ENCODE results near the gene MYO1E.
A peak's percentile ranks its signal among the peaks of the same experiment; 100 is the strongest.
"Not testable (repeated sequence)": the region's sequence is repeated elsewhere in the genome, so short reads cannot be mapped to it uniquely, and the experiment has no call there.

MYO1E gene

DNA sequence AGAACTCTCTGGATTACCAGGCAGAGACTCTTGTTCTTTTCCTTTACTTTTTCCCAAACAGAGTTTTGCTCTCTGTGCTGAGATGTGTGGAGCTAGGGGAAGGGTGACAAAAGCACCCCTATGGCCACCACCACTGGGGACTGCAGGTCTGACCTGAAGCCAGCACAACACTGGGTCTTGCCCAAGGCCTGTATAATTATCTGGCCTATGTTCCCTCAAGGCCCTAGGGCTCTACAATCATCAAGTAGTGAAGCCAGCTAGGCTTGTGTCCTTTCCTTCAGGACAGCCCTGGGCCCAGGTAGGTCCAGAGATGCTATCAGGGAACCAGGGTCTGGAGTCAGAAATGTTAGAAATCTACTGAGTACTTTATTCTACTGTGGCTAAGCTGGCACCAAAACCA is 28.4 kb downstream of the MYO1E start:
- DNase-seq (ENCODE audit: extremely low read depth, insufficient read length): no peak
- Histone ChIP-seq H3K27me3 (replicated peaks; ENCODE audit: control insufficient read depth, insufficient read depth, low read length) (no peaks in the 10 kb centered on the region), H3K4me3 (replicated peaks; ENCODE audit: low read depth, low read length) (no peak overlapping the region), H3K36me3 (ENCODE audit: control insufficient read depth, insufficient read depth, low read length) (no peaks in the 10 kb centered on the region; the same call in none of the 2 replicates)
- TF ChIP-seq CTCF (IDR thresholded peaks at IDR 0.05; ENCODE audit: insufficient read depth, low read length, poor library complexity, severe bottlenecking): no peak

GRCh38 chr15:59340325-59340724 is 32.3 kb downstream of the MYO1E start:
- no peak overlapping the region for H3K4me3 ChIP-seq (replicated peaks; ENCODE audit: low read depth, low read length)
- no peak for DNase-seq (ENCODE audit: extremely low read depth, insufficient read length)
- no peaks in the 10 kb centered on the region for H3K27me3 ChIP-seq (replicated peaks; ENCODE audit: control insufficient read depth, insufficient read depth, low read length)
- H3K36me3 ChIP-seq (ENCODE audit: control insufficient read depth, insufficient read depth, low read length): no peaks in the 10 kb centered on the region; the same call in 1 of the 2 replicates
- no peak for TF ChIP-seq CTCF (IDR thresholded peaks at IDR 0.05; ENCODE audit: insufficient read depth, low read length, poor library complexity, severe bottlenecking)

GRCh38 chr15:59339252-59339672 is 33.4 kb downstream of the MYO1E start:
- no peaks in the 10 kb centered on the region; the same call in 1 of the 2 replicates for H3K36me3 ChIP-seq (ENCODE audit: control insufficient read depth, insufficient read depth, low read length)
- DNase-seq (ENCODE audit: extremely low read depth, insufficient read length): no peak
- no peaks in the 10 kb centered on the region for H3K27me3 ChIP-seq (replicated peaks; ENCODE audit: control insufficient read depth, insufficient read depth, low read length)
- TF ChIP-seq CTCF (IDR thresholded peaks at IDR 0.05; ENCODE audit: insufficient read depth, low read length, poor library complexity, severe bottlenecking): no peak
- no peak overlapping the region for H3K4me3 ChIP-seq (replicated peaks; ENCODE audit: low read depth, low read length)

- Histone ChIP-seq H3K4me3 (replicated peaks; ENCODE audit: low read depth, low read length) (no peak overlapping the region), H3K36me3 (ENCODE audit: control insufficient read depth, insufficient read depth, low read length) (no peaks in the 10 kb centered on the region; the same call in 1 of the 2 replicates), H3K27me3 (replicated peaks; ENCODE audit: control insufficient read depth, insufficient read depth, low read length) (no peaks in the 10 kb centered on the region)
- TF ChIP-seq CTCF (IDR thresholded peaks at IDR 0.05; ENCODE audit: insufficient read depth, low read length, poor library complexity, severe bottlenecking): no peak
- no peak for DNase-seq (ENCODE audit: extremely low read depth, insufficient read length)
Measured at GRCh38 chr15:59338414-59338813, 34.3 kb downstream of the MYO1E start.

- H3K4me3 ChIP-seq (replicated peaks; ENCODE audit: low read depth, low read length); DNase-seq (ENCODE audit: extremely low read depth, insufficient read length); H3K36me3 ChIP-seq (ENCODE audit: control insufficient read depth, insufficient read depth, low read length); H3K27me3 ChIP-seq (replicated peaks; ENCODE audit: control insufficient read depth, insufficient read depth, low read length): not testable (repeated sequence)
Measured at GRCh38 chr15:59336725-59337124, 35.9 kb downstream of the MYO1E start.

GRCh38 chr15:59335207-59335786 is 37.4 kb downstream of the MYO1E start:
- TF ChIP-seq CTCF (IDR thresholded peaks at IDR 0.05; ENCODE audit: insufficient read depth, low read length, poor library complexity, severe bottlenecking): no peak
- H3K27me3 ChIP-seq (replicated peaks; ENCODE audit: control insufficient read depth, insufficient read depth, low read length): no peaks in the 10 kb centered on the region
- no peaks in the 10 kb centered on the region; the same call in 1 of the 2 replicates for H3K36me3 ChIP-seq (ENCODE audit: control insufficient read depth, insufficient read depth, low read length)
- no peak overlapping the region for H3K4me3 ChIP-seq (replicated peaks; ENCODE audit: low read depth, low read length)
- DNase-seq (ENCODE audit: extremely low read depth, insufficient read length): peak; percentile 39
